Osteocyte (in vitro differentiated cells): ENCODE results near the gene EPAS1. TPM values are rescaled to one million over a fixed set of nuclear protein-coding genes. Genes with fewer than 3 reads are reported as not detected.

Experiments used
- DNase-seq: peaks from one replicate; pipeline ENCODE4 v3.0.0; 2021; ENCODE audit warnings: mixed read lengths; ENCODE audit not compliant: unreplicated experiment; ENCODE audit errors: extremely low spot score
- H3K27ac Mint-ChIP-seq: one replicate; pipeline ENCODE4 v1.8.0; 2021; ENCODE audit warnings: mild to moderate bottlenecking, mixed read lengths; ENCODE audit not compliant: unreplicated experiment
- H3K27me3 Mint-ChIP-seq: one replicate; pipeline ENCODE4 v1.8.0; 2021; ENCODE audit warnings: mixed read lengths; ENCODE audit not compliant: unreplicated experiment
- H3K36me3 Mint-ChIP-seq: one replicate; pipeline ENCODE4 v1.8.0; 2021; ENCODE audit warnings: mixed read lengths; ENCODE audit not compliant: unreplicated experiment
- H3K4me1 Mint-ChIP-seq: one replicate; pipeline ENCODE4 v1.8.0; 2021; ENCODE audit warnings: mixed read lengths; ENCODE audit not compliant: unreplicated experiment
- H3K4me3 Mint-ChIP-seq: one replicate; pipeline ENCODE4 v1.8.0; 2021; ENCODE audit warnings: mild to moderate bottlenecking, moderate library complexity, mixed read lengths; ENCODE audit not compliant: unreplicated experiment
- H3K9me3 Mint-ChIP-seq: one replicate; pipeline ENCODE4 v1.8.0; 2021; ENCODE audit warnings: mixed read lengths; ENCODE audit not compliant: unreplicated experiment
- CTCF ChIP-seq: fragments of 200-600 bp; sonication (generic); IDR thresholded peaks from 2 replicates; pipeline ENCODE4 v1.5.0; 2021; ENCODE audit warnings: antibody characterized with exemption, mild to moderate bottlenecking, moderate library complexity
- total RNA-seq: library from RNA; stranded (reverse); gene quantifications from 2 replicates; pipeline ENCODE4 v1.2.1, GENCODE V29; 2021

Gene EPAS1
- total RNA-seq, 1 donor from 2014 or later = 14.1 TPM

GRCh38 chr2:46329803-46330775 is 32.9 kb downstream of the EPAS1 start:
- Mint-ChIP-seq H3K4me3 (no peak overlapping the region), H3K4me1 (peaks cover 47% of the 10 kb centered on the region), H3K36me3 (no peaks in the 10 kb centered on the region), H3K27ac (peak overlapping the region; percentile 54), H3K9me3 (no peaks in the 10 kb centered on the region), H3K27me3 (no peaks in the 10 kb centered on the region)
- no peak for DNase-seq
- TF ChIP-seq CTCF = no peak

GRCh38 chr2:46331109-46331766 is 34.0 kb downstream of the EPAS1 start:
- H3K27ac Mint-ChIP-seq = no peak overlapping the region
- DNase-seq = peak; percentile 66
- peaks cover 59% of the 10 kb centered on the region for H3K4me1 Mint-ChIP-seq
- TF ChIP-seq CTCF = no peak
- no peaks in the 10 kb centered on the region for H3K27me3 Mint-ChIP-seq
- no peak overlapping the region for H3K4me3 Mint-ChIP-seq
- H3K36me3 Mint-ChIP-seq = no peaks in the 10 kb centered on the region
- no peaks in the 10 kb centered on the region for H3K9me3 Mint-ChIP-seq

- no peak overlapping the region for H3K4me3 Mint-ChIP-seq
- H3K36me3 Mint-ChIP-seq = no peaks in the 10 kb centered on the region
- no peak for TF ChIP-seq CTCF
- H3K9me3 Mint-ChIP-seq = no peaks in the 10 kb centered on the region
- H3K27me3 Mint-ChIP-seq = no peaks in the 10 kb centered on the region
- H3K27ac Mint-ChIP-seq = peak overlapping the region; percentile 48
- peaks cover 74% of the 10 kb centered on the region for H3K4me1 Mint-ChIP-seq
- no peak for DNase-seq
These were observed 35.6 kb downstream of the EPAS1 start for GRCh38 chr2:46332686-46333281.

GRCh38 chr2:46333912-46334311 is 36.7 kb downstream of the EPAS1 start:
- H3K4me1 Mint-ChIP-seq = peaks cover 74% of the 10 kb centered on the region
- H3K27ac Mint-ChIP-seq = peak overlapping the region; percentile 96
- H3K9me3 Mint-ChIP-seq = no peaks in the 10 kb centered on the region
- peak overlapping the region; percentile 27 for H3K4me3 Mint-ChIP-seq
- TF ChIP-seq CTCF = peak; percentile 32
- no peaks in the 10 kb centered on the region for H3K27me3 Mint-ChIP-seq
- DNase-seq = no peak
- H3K36me3 Mint-ChIP-seq = no peaks in the 10 kb centered on the region
